Measurements from ENCODE around the gene RBKS. TPM values are rescaled to one million over a fixed set of nuclear protein-coding genes. Genes with fewer than 3 reads are reported as not detected.
"Not testable (repeated sequence)": the region's sequence is repeated elsewhere in the genome, so short reads cannot be mapped to it uniquely, and the experiment has no call there.

RBKS gene
- polyA plus RNA-seq, 3 donors: 7.9 to 8.9 (median 8.2) TPM

DNA sequence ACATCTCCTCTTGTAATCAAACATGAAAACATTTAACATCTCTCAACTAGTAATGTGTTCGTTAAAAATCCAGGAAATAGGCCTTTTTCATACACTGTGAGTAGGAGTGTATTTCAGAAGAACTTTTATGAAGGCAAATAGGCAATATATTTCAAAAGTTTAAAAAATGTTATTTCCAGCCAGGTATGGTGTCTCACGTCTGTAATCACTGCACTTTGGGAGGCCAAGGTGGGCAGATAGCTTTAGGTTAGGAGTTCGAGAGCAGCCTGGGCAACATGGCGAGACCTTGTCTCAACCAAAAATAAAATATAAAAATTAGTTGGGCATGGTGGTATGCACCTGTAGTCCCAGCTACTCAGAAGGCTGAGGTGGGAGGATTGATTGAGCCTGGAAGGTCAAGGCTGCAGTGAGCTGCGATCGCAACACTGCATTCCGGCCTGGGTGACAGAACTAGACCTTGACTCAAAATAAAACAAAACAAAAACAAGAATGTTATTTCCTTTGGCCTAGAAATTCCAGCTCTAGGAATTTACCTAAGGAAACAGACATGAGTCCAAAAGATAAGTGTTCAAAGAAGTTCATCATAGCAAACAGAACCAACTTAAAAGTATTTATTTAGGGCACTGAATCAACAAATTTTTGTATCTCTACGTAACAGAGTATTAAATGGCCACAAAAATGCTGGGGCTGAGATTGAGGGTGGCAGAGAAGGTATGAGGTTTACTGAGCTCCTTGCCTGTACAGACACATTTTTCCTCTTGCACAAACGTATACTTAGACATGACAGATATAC is 14.9 kb downstream of the RBKS start:
- DNase-seq (ENCODE audit: low read depth in 3 of 3, low spot score in 2 of 3): no peak

DNA sequence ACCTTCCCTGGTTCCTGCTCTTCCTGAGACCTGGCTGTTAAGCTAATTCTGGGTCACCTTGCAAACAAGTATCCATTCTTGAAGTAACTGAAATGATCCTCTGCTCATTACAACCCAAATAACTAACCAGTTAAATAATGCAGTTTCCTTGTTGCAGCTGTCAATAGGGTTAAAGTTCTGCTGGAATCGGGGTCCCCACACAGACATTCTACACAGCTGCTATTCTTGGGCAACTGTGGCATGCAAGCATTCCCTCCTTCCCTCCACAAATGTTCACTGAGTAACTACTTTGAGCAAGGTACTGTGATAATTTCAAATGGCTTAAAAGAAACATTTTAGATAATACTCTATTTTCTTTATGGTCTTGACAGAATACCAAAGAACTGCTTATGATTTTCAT is 17.1 kb downstream of the RBKS start:
- DNase-seq (ENCODE audit: low read depth in 3 of 3, low spot score in 2 of 3): no peak

DNA sequence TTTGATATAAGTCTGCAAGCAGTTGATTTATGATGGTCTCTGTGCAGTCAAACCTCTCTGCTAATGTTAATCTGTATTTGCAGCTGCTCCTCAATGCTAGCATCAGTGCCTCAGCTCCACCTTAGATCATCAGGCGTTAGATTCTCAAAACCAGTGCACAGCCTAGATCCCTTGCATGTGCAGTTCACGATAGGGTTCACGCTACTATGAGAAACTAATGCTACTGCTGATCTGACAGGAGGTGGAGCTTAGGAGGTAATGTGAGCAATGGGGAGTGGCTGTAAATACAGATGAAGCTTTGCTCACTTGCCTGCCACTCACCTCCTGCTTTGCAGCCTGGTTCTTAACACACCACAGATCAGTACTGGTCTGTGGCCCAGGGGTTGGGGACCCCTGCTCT is 18.4 kb downstream of the RBKS start:
- no peak for DNase-seq (ENCODE audit: low read depth in 3 of 3, low spot score in 2 of 3)

DNA sequence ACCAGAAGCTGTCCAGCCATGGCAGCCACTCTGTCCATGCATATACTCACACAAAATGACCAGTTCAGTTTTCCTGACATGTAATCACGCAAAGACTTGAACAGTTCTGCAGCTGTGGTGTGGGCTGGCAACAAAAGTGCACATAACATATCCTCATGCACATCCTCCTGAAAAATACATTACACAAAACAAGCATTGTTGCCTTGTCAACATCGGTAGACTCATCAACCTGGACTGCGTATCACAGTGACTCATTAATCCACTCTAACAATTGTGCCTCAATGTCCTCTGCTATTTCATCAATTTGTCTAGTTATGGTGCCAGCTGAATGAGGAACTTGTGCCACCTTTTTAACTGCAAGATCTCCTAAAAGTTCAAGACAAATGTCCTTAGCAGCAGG is 19.5 kb downstream of the RBKS start:
- DNase-seq (ENCODE audit: low read depth in 3 of 3, low spot score in 2 of 3): no peak

DNA sequence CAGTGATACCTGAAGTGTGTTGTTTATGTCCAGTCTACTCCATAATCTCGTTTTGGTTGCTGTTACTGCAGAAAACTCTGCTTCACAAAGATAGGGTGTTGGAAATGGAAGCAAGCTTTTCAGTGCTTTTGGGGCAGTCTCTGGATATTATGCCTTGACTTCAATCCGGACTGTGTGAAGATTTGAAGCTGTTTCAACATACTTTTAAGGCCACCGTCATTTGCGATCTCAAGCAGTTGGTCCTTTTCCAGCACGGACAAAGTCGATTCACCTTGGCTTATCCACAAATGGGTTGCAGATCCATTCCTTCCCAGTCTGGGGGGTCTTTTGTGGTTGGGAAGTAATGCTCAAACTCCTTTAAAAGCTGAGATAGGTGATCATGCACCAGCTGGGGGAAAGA is 20.4 kb downstream of the RBKS start:
- DNase-seq (ENCODE audit: low read depth in 3 of 3, low spot score in 2 of 3): no peak

DNA sequence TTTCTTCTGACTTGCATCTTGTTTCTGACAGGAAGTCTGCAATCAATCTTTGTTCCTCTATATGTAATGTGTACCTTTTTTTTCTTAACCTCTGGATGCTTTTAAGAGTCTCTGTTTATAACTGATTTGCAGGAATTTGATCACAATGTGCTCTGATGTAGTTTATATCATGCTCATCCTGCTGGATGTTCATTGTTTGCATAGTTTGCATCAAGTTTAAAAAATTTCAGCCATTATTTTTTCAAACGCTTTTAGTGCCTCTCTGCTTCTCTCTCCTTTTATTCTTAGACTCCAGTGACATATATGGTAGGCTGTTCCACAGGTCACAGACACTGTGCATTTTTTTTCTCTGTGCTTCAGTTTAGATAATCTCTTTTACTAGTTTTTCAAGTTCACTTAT is 23.9 kb downstream of the RBKS start:
- DNase-seq (ENCODE audit: low read depth in 3 of 3, low spot score in 2 of 3): no peak

DNA sequence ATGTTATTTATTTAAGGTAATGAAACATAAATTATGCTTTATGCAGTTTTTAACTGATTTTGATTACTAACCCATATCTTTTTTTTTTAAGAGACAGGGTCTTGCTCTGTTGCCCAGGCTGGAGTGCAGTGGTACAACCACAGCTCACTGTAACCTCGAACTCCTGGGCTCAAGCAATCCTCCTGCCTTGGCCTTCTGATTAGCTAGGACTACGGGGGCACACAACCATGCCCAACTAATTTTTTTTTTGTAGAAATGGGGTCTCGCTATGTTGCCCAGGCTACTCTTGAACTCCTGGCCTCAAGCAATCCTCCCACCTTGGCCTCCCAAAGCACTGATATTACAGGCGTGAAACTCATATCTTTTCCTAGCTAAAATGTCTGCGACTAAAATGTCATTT is 26.2 kb downstream of the RBKS start:
- not testable (repeated sequence) for DNase-seq (ENCODE audit: low read depth in 3 of 3, low spot score in 2 of 3)

DNA sequence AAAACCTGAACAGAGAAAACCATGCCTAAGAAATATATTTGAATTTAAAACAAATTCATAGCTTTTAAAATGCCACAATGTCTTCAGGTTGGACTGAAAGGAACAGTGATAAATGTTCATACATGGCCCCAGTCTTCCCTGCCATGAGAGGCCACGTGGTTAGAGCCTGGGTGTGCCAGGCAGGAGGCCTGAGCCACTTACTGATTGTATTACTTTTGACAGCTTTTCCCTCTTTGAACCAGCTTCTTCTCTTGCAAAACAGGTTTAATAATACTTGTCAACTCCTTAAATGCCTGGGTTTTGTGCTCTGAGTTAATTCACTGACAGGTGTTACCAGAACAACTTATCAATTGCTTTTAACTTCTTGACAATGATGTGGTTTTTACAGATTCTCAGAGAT is 27.0 kb downstream of the RBKS start:
- no peak for DNase-seq (ENCODE audit: low read depth in 3 of 3, low spot score in 2 of 3)

DNA sequence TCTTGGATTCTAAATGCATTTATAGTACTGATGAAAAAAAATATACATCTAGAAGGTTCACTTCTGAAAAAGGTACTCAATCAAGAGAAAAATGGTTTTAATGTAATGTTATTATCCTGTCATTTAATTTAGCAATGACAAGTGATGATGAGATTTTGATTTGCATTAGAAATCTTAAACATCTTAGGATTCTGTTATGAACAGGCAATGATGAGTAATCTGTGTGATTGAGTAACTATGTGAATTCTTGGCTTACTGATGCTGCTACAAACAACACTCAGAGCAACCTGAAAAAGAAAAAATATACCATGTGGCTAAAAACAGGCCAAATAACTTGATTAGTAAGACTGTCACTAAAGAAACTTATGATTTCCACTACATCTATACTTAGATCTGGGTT is 30.1 kb downstream of the RBKS start:
- no peak for DNase-seq (ENCODE audit: low read depth in 3 of 3, low spot score in 2 of 3)

DNA sequence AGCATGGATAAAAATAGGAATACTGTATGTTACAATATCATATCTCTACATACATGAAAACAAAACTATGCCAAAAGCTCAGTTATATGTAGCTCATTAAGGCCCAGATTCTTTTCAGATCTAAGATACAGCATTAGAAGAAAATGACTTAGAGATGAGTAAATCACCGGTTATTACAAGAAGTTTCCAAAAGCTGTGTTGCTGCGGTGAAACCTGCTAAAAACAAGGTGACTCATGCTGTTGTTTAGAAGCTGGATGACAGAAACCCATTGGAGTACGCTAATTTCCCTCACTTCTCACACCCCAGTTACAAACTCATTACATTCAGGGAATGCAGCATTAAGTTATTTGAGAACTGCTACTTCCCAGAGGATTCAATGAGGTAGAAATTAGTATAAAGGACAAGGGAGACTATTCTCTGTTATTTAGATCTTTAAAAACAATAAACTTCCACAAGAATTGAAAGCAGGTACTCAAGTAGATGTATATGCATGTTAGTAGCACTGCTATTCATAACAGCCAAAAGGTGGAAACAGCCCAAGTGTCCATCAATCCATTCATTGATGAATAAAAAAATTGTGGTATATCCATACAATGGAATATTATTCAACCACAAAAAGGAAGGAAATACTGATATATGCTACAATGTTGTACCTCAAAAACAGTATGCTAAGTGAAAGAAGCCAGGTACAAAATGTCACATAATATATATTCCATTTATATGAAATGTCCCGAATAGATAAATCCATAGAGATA is 32.6 kb downstream of the RBKS start:
- no peak for DNase-seq (ENCODE audit: low read depth in 3 of 3, low spot score in 2 of 3)

DNA sequence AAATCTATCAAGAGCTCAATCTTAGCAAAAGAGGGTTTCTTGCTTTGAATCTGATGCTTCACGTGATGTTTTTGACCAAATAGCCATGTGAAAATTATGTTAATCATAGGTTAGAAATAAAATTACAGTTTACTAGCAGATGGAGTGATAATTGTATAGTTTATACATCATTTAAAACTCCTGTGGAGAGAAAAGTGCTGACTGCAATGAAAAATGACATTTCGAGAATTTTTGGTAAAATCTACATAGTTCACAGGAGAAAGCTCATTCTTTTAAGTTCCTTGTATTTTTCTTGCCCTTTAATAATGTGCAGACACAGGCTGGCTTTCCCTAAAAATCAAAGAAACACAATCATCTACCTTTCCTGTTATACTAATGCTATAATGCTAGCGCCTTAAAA is 33.2 kb downstream of the RBKS start:
- no peak for DNase-seq (ENCODE audit: low read depth in 3 of 3, low spot score in 2 of 3)

DNA sequence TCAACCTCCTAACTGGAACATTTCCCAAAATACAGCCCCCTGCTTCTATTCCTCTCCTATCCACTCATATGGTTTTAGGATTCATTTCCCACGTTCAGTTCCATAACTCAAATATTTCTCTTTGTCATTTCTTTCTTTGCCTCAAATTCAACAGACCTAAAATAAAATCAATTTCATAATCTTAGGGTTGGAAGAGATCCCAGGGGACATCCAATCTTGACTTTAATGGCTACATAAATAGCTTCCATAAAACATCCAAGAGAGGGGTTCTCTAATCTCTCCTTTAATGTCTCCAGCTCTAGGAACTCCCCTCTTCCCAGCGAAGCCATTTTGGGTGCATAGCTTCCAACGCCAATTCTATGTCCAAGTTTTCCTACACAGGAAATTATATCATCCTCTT is 33.8 kb downstream of the RBKS start:
- DNase-seq (ENCODE audit: low read depth in 3 of 3, low spot score in 2 of 3): no peak

DNA sequence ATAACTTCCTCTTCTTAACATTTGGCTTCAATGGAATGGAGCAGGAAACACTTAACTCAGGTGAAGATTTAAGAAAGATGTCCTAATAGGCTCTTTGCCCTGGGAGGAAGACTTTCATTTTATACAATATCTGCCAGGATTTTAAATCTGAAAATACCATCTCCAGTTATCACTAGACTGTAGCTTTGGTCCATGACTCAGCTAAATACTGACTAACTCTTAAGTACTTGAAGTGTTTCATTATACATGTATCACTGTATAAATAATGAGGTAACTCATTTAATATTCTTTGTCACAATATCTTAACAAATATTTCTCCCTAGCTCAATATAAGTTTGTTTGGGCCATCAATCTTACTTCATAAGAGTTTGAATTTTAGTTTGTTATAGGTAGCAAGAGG is 34.7 kb downstream of the RBKS start:
- no peak for DNase-seq (ENCODE audit: low read depth in 3 of 3, low spot score in 2 of 3)

DNA sequence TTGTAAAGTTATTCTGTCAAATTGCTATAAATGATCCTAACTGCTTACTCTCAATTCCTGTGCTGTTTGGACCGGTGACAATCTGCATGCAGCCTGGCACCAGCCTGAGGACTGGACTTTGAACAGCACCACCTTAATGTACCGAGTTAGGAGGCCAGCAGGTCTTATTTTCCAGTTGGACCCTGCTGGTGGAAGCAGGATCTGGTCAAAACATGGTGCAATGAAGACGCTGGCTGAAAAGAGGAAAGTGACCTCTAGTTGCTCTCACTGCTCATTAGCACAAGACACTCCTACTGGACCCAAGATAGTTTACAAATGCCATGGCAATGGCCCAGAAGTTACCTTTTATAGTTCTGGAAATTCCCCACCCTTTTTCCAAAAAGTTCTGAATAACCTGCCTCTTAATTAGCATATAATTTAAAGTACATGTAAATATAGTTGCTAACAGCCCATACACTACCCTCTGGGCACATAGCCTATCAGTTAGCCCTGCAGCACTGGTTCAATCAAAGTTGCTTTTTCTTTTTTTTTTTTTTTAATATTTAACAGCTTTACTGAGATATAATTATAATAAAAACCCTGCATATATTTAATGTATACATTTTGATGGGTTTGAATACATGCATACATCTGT is 35.8 kb downstream of the RBKS start:
- DNase-seq (ENCODE audit: low read depth in 3 of 3, low spot score in 2 of 3): no peak

DNA sequence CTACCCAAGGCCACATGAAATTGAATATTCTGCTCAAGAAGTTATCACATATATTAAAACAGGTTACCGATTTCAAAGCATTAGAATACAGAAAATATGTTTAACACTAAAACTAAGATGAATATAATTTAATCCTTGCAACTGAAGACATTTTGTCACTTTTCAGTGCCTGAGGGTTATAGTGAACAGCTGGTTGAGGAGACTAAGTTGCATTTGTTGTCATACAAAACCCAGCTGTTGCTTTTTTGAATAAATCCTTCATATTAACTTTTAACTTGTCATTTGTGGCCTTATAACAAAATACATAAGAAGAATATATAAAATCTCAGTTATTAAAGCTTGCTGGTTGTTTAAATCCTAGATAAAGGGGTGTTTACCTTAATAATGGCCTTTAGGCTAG is 37.5 kb downstream of the RBKS start:
- DNase-seq (ENCODE audit: low read depth in 3 of 3, low spot score in 2 of 3): no peak

DNA sequence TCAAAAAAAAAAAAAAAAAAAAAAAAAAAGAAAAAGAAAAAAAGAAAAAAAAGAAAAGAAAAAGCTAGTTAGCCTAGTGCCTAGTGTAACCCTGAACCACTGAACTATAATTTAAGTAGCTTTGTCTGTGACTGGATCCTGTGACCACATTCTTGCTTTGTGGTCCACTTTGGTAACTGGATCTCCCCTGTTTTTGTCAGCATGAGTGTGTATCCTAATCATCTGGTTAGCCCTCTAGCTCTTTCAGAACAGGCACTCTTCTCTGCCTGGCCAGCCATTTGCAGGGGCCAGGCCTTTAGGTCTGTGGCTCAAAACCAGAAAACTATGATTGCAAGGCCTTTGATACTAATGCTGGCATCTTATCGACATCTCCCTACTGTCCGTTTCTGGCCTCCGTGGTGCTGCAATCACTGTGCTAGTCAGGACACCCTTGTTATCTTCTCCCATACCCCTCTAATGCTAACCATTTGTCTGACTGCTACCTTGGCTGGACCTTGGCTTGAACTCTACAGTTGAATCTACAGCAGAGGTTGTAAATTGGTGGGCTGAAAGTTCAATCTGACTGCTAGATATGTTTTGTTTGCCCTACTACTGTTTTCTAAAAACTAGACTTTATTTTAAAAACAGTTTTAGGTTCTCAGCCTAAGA is 40.5 kb downstream of the RBKS start:
- no peak for DNase-seq (ENCODE audit: low read depth in 3 of 3, low spot score in 2 of 3)

DNA sequence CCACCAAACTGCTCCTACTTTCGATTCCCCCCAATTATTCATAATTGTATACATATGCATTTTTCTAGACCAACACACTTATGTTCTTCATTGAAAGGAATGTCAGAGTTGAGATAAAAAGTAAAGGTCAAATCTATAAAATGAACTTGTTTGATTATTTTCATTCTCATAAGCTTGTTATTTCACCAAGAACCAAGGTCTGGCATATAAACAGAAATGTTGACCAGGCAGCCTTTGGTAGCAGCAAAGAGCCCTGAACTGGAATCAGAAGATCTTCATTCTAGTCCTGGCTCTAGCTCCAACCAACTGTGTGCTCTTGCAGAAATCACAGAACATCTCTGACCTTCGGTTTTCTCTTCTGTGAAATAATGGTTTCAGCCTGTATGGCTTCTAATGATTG is 42.9 kb downstream of the RBKS start:
- no peak for DNase-seq (ENCODE audit: low read depth in 3 of 3, low spot score in 2 of 3)

DNA sequence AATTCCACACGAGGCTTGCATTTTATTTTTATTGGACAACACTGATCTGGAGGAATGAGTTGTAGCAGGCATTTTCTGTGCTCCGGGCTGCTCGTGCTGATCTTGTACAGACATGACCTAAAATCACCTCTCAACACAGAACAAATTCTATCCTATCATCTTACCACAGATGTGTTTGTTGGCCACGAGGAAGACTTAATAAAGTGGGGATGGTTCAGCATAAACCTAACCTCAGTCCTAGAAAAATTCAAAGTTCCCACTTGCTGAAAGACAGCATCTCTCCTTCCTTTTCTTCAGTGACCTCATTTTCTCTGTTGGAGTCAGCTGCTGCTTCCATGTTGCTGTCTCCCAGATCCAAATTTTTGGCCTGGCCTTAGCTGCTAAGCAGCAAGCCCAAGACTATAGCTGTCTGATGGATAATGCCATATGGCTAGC is 45.3 kb downstream of the RBKS start:
- no peak for DNase-seq (ENCODE audit: low read depth in 3 of 3, low spot score in 2 of 3)

DNA sequence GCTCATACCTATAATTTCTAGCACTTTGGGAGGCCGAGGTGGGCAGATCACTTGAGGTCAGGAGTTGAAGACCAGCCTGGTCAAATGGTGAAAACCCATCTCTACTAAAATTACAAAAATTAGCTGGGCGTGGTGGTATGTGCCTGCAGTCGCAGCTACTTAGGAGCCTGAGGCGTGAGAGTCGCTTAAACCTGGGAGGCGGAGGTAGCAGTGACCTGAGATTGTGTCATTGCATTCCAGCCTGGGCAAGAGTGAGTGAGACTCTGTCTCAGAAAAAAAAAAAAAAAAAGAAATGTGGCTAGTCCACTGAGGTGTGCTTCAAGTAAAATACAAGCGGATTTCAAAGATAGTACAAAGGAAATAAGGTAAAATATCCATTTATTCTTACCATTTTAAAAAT is 46.2 kb downstream of the RBKS start:
- no peak for DNase-seq (ENCODE audit: low read depth in 3 of 3, low spot score in 2 of 3)

DNA sequence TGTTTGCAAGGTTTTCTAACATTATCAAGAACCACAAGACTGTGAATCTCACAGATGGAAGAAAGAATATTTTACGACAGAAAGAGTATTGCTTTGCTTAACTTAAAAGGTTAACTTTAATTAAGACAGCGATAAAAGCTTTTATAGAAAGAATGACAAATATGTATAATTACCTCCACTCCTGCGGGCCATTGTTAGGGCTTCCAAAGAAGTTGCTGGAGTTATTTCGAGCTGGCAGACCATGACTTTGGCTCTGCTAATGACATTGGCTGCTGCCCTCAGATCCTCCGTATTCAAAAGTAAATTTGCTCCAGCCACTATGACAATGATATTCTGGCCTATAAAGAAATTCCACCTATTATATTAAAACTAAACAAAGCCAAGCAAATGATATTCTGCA is 47.3 kb downstream of the RBKS start:
- no peak for DNase-seq (ENCODE audit: low read depth in 3 of 3, low spot score in 2 of 3)

DNA sequence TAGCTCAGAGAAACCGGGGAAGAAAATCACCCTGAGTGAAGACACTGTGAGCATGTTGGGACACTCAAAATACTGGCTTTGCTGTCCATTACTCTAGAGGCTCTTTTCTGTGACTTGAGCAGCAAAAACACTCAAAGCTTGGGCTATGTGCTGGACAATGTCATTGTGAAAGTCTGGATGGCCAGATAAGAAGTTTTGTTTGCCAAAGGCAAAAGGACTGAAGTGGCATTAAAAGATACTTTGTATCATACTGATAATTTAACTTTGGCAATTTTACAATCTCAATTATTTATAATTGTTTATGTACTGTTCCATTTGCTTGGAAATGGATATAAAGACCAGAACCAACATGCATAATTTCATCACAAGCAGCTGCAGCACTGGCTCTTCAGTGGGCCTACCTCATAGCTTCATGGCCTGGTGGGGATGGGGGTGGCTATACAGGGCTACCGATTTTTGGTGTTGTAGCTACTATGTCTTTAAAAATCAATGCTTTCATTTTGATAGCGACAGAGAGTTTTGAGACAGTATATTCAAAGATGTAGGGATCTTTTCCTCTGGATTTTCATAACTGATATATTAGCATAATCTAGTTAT is 51.1 kb downstream of the RBKS start:
- no peak for DNase-seq (ENCODE audit: low read depth in 3 of 3, low spot score in 2 of 3)
